Spleen (tissue), 7 donors: ENCODE data around the gene UBL4A.

Experiments used
- CTCF ChIP-seq, 11 experiments: fragments of 200-600 bp in 7 of 11; fragments of 450-650 bp in 4 of 11; sonication (generic) in 4 of 11; IDR thresholded peaks in 8 of 11; conservative IDR thresholded peaks in 3 of 11; 1 replicate in 7 of 11; 2 replicates in 4 of 11; pipeline versions ENCODE4 v1.4.0 to v1.8.0; 2016 to 2021; ENCODE audit warnings: antibody characterized with exemption in 11 of 11, inconsistent platforms in 4 of 11, mild to moderate bottlenecking in 1 of 11
- POLR2A ChIP-seq, 3 donors: fragments of 450-650 bp; IDR thresholded peaks; one replicate each; pipeline ENCODE4 v1.5.1; 2017; ENCODE audit warnings: antibody characterized with exemption in 3 of 3, mild to moderate bottlenecking in 1 of 3
- donor health status: DM: no; HTN: no; CAD: no; lungs with moderate emphysema.
- donor health status: DM: no; HTN: no; CAD: no.
- donor health status: DM: no; HTN: no; CAD: no.

GRCh38 chrX:154466907-154467306, 19.5 kb downstream of the UBL4A start:
- TF ChIP-seq CTCF (IDR thresholded peaks at IDR 0.05 in 8 of 11, conservative IDR thresholded peaks at IDR 0.05 in 3 of 11): no peak
- TF ChIP-seq POLR2A (IDR thresholded peaks at IDR 0.05): no peak
